K562 (cell line): ENCODE results near the gene GCGR. TPM values are rescaled to one million over a fixed set of nuclear protein-coding genes. Genes with fewer than 3 reads are reported as not detected.

Experiments used
- ATF4 ChIP-seq: fragments of 450-650 bp; formaldehyde crosslinking; IDR thresholded peaks from 2 replicates; pipeline ENCODE4 v1.4.0; 2022; ENCODE audit warnings: mild to moderate bottlenecking, moderate library complexity
- CBFA2T2 ChIP-seq: fragments of 450-650 bp; conservative IDR thresholded peaks from 2 replicates; pipeline ENCODE4 v1.6.1; 2017; ENCODE audit warnings: mild to moderate bottlenecking
- CBX2 ChIP-seq: fragments of 200-600 bp; sonication (generic); IDR thresholded peaks from one replicate; pipeline ENCODE4 v1.6.1; 2012; ENCODE audit warnings: mild to moderate bottlenecking, low read length, inconsistent platforms; ENCODE audit not compliant: insufficient read depth, poor library complexity, severe bottlenecking
- CBX8 ChIP-seq: fragments of 200-600 bp; sonication (generic); IDR thresholded peaks from 2 replicates; pipeline ENCODE4 v1.6.1; 2012; ENCODE audit warnings: borderline replicate concordance, mixed run types, low read depth, mild to moderate bottlenecking, moderate library complexity, mixed read lengths, low read length, control low read depth, inconsistent platforms; ENCODE audit not compliant: poor library complexity, severe bottlenecking; ENCODE audit errors: extremely low read depth
- DEAF1 ChIP-seq: fragments of 450-650 bp; formaldehyde crosslinking; IDR thresholded peaks from 2 replicates; pipeline ENCODE4 v1.4.0; 2020; ENCODE audit warnings: mild to moderate bottlenecking, moderate library complexity
- HDAC8 ChIP-seq: fragments of 450-650 bp; IDR thresholded peaks from 2 replicates; pipeline ENCODE4 v1.6.1; 2016; ENCODE audit warnings: mild to moderate bottlenecking, missing genetic modification characterization, moderate library complexity, missing compliant biosample characterization
- HOMEZ ChIP-seq: fragments of 250-450 bp; sonication (Bioruptor Pico); IDR thresholded peaks from 2 replicates; pipeline ENCODE4 v1.4.0; 2020; ENCODE audit warnings: mild to moderate bottlenecking, moderate library complexity
- NR2F6 ChIP-seq: fragments of 450-650 bp; formaldehyde crosslinking; IDR thresholded peaks from 2 replicates; pipeline ENCODE4 v1.4.0; 2020; ENCODE audit warnings: mild to moderate bottlenecking
- PCBP2 ChIP-seq: fragments of 200-400 bp; formaldehyde crosslinking; IDR thresholded peaks from 2 replicates; pipeline ENCODE4 v1.6.1; 2018; ENCODE audit warnings: low read length, low read depth, mild to moderate bottlenecking, moderate library complexity; ENCODE audit not compliant: poor library complexity, severe bottlenecking
- PHB ChIP-seq: fragments of 250-450 bp; sonication (Bioruptor Pico); IDR thresholded peaks from 2 replicates; pipeline ENCODE4 v1.5.0; 2021
- PHTF2 ChIP-seq: fragments of 250-450 bp; sonication (Bioruptor Pico); IDR thresholded peaks from 2 replicates; pipeline ENCODE4 v1.5.0; 2021; ENCODE audit warnings: mild to moderate bottlenecking
- RBM15 ChIP-seq: fragments of 200-400 bp; formaldehyde crosslinking; IDR thresholded peaks from 2 replicates; pipeline ENCODE4 v1.6.1; 2018; ENCODE audit warnings: mild to moderate bottlenecking, low read length, moderate library complexity; ENCODE audit not compliant: insufficient read depth
- SAFB2 ChIP-seq: fragments of 200-400 bp; formaldehyde crosslinking; IDR thresholded peaks from 2 replicates; pipeline ENCODE4 v1.6.1; 2018; ENCODE audit warnings: borderline replicate concordance, low read length, low read depth, moderate library complexity; ENCODE audit not compliant: severe bottlenecking
- SMC3 ChIP-seq: conservative IDR thresholded peaks from 2 replicates; pipeline ENCODE4 v1.6.1; 2011; ENCODE audit warnings: low read depth, low read length, improper control_type of control experiment; ENCODE audit not compliant: insufficient read depth
- TAL1 ChIP-seq: fragments of 450-650 bp; IDR thresholded peaks from 2 replicates; pipeline ENCODE4 v1.6.1; 2016; ENCODE audit warnings: mild to moderate bottlenecking
- USF2 ChIP-seq: sonication (generic); formaldehyde crosslinking; IDR thresholded peaks from 2 replicates; pipeline ENCODE4 v1.5.0; 2020; ENCODE audit warnings: missing genetic modification reagents
- XRCC3 ChIP-seq: fragments of 450-650 bp; IDR thresholded peaks from 2 replicates; pipeline ENCODE4 v1.6.1; 2017; ENCODE audit warnings: mild to moderate bottlenecking, moderate library complexity
- ZBTB2 ChIP-seq: fragments of 450-650 bp; IDR thresholded peaks from 2 replicates; pipeline ENCODE4 v1.6.1; 2016; ENCODE audit warnings: antibody characterized with exemption
- ZEB2 ChIP-seq: fragments of 450-650 bp; IDR thresholded peaks from 2 replicates; pipeline ENCODE4 v1.6.1; 2016
- ZNF124 ChIP-seq: sonication (generic); formaldehyde crosslinking; IDR thresholded peaks from 2 replicates; pipeline ENCODE4 v1.8.1; 2022; ENCODE audit warnings: missing genetic modification reagents
- ZNF174 ChIP-seq: fragments of 250-450 bp; sonication (Bioruptor Pico); IDR thresholded peaks from 2 replicates; pipeline ENCODE4 v1.4.0; 2020; ENCODE audit warnings: mild to moderate bottlenecking
- ZNF184 ChIP-seq: sonication (generic); formaldehyde crosslinking; IDR thresholded peaks from 2 replicates; pipeline ENCODE4 v1.5.0; 2020; ENCODE audit warnings: missing genetic modification reagents
- ZNF24 ChIP-seq: fragments of 450-650 bp; IDR thresholded peaks from 2 replicates; pipeline ENCODE4 v1.6.1; 2016
- ZNF75A ChIP-seq: fragments of 450-650 bp; formaldehyde crosslinking; IDR thresholded peaks from 2 replicates; pipeline ENCODE4 v1.4.0; 2020; ENCODE audit warnings: mild to moderate bottlenecking
- polyA plus RNA-seq, 8 experiments: library from polyadenylated mRNA; depleted of rRNA in 4 of 8; stranded (reverse) in 5 of 8; unstranded in 3 of 8; fragments of >200 nt; fragmentation: Nextera tagmentation in 2 of 8; fragmentation: Illumina TruSeq in 1 of 8; extraction: Ambion mirVana in 2 of 8; extraction: Trizol in 1 of 8; gene quantifications; 2 replicates each; pipeline versions ENCODE4 v1.2.1 to v1.2.3, GENCODE V29; 2011 to 2014; ENCODE audit warnings: inconsistent platforms in 1 of 8, missing spikeins in 1 of 8
- total RNA-seq, 7 experiments: library from RNA; depleted of rRNA in 6 of 7; stranded (reverse); fragments of >200 nt in 6 of 7; fragmentation: Illumina TruSeq in 2 of 7; extraction: Trizol in 2 of 7; gene quantifications; 2 replicates each; pipeline versions ENCODE4 v1.2.1 to v1.2.3, GENCODE V29; 2011 to 2021; ENCODE audit warnings: low replicate concordance in 1 of 7

Gene GCGR
- total and polyA plus RNA-seq, 9 of the 15 experiments (the other 6 are each of a cell fraction or from before 2014, with no cell fraction given) = not detected

GRCh38 chr17:81821603-81822311, 17.8 kb downstream of the GCGR start (continued):
- TF ChIP-seq SMC3 = peak; percentile 62
- no peak for TF ChIP-seq TAL1
- TF ChIP-seq CBX8 = no peak
- peak; percentile 31; the same call in 1 of the 2 replicates for TF ChIP-seq ZBTB2
- no peak for TF ChIP-seq DEAF1 (CRISPR knock-in tag)
- TF ChIP-seq NR2F6 = no peak
- no peak for TF ChIP-seq HOMEZ
- TF ChIP-seq CBFA2T2 = no peak
- no peak for TF ChIP-seq ZEB2
- TF ChIP-seq USF2 (CRISPR knock-in tag) = peak; percentile 35; the same call in 1 of the 2 replicates
- no peak for TF ChIP-seq XRCC3
- TF ChIP-seq ZNF24 = peak; percentile 62; the same call in 1 of the 2 replicates
- TF ChIP-seq ATF4 (CRISPR knock-in tag) = no peak
- no peak for TF ChIP-seq ZNF174
- TF ChIP-seq ZNF75A = no peak
- TF ChIP-seq ZNF124 (CRISPR knock-in tag) = no peak
- TF ChIP-seq PHB = no peak
- TF ChIP-seq CBX2 = no peak
- no peak for TF ChIP-seq ZNF184
- TF ChIP-seq PHTF2 (CRISPR knock-in tag) = no peak
- no peak for TF ChIP-seq SAFB2
- no peak for TF ChIP-seq RBM15
- TF ChIP-seq PCBP2 = no peak
- TF ChIP-seq HDAC8 (tag) = peak; percentile 90
